ENCODE results near the gene ZDHHC14. TPM values are rescaled to one million over a fixed set of nuclear protein-coding genes. Genes with fewer than 3 reads are reported as not detected.

The ZDHHC14 gene
- total RNA-seq, 1 experiment from 2014 or later, result 4.9 TPM

DNA sequence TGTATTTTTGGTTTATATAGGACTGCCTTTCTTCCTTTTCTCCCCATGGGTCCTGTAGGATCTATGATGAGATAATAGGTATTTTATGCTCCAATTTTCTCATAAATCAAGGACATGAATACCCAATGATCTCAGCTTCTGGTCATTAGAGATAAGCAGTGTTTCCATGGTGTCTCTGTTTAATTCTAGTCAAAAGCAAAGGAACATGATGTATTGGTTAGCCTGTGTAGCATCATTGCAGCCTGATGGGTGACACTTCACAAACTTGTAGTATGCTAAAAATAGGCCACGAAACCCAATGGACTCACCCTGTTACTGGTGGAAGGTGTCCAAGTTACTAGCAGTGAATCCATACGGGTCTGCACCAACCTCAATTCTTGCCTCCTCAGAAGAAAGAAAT, 325.9 kb downstream of the ZDHHC14 start:
- BruUV-seq (replicated peaks), result no TSS peak
- ATAC-seq (no peak), DNase-seq (no peak)
- H3K27ac ChIP-seq (ENCODE audit: low read length), result no peak overlapping the region
- H3F3A ChIP-seq (ENCODE audit: low read length, unreplicated experiment), result no peaks in the 10 kb centered on the region
- H3K36me3 ChIP-seq (ENCODE audit: low read depth, low read length), result no peaks in the 10 kb centered on the region
- TF ChIP-seq EZH2phosphoT487 (IDR thresholded peaks at IDR 0.05; ENCODE audit: borderline replicate concordance, low read length), result no peak
- TF ChIP-seq EZH2 (IDR thresholded peaks at IDR 0.05; ENCODE audit: low read length, unreplicated experiment), result no peak
- TF ChIP-seq, protein P1, sequence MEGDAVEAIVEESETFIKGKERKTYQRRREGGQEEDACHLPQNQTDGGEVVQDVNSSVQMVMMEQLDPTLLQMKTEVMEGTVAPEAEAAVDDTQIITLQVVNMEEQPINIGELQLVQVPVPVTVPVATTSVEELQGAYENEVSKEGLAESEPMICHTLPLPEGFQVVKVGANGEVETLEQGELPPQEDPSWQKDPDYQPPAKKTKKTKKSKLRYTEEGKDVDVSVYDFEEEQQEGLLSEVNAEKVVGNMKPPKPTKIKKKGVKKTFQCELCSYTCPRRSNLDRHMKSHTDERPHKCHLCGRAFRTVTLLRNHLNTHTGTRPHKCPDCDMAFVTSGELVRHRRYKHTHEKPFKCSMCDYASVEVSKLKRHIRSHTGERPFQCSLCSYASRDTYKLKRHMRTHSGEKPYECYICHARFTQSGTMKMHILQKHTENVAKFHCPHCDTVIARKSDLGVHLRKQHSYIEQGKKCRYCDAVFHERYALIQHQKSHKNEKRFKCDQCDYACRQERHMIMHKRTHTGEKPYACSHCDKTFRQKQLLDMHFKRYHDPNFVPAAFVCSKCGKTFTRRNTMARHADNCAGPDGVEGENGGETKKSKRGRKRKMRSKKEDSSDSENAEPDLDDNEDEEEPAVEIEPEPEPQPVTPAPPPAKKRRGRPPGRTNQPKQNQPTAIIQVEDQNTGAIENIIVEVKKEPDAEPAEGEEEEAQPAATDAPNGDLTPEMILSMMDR (conservative IDR thresholded peaks at IDR 0.05; ENCODE audit: low read depth, low read length), result no peak
- no peaks in the 10 kb centered on the region for H3K4me1 ChIP-seq (ENCODE audit: insufficient read depth, low read length)
- H3K4me2 ChIP-seq (ENCODE audit: low read length), result no peak overlapping the region
- no peaks in the 10 kb centered on the region for H4K20me1 ChIP-seq (ENCODE audit: low read length)
- no peak overlapping the region for H3K4me3 ChIP-seq (ENCODE audit: low read length)
- no peaks in the 10 kb centered on the region for H3K9me2 ChIP-seq (replicated peaks; ENCODE audit: low read length)
- no peaks in the 10 kb centered on the region for H3K27me3 ChIP-seq (ENCODE audit: low read length)
- ChIA-PET POLR2A (ENCODE audit: unreplicated experiment) (no interaction called here), CTCF (no interaction called here)
- H2AFZ ChIP-seq (ENCODE audit: low read length), result no peak overlapping the region
- H3K79me2 ChIP-seq (ENCODE audit: low read length), result no peaks in the 10 kb centered on the region
- intact Hi-C loops (cut with micrococcal nuclease), result no loop called here
- no peak overlapping the region for H3K9ac ChIP-seq (ENCODE audit: low read length)
- no peaks in the 10 kb centered on the region for H3K9me3 ChIP-seq (ENCODE audit: low read length)

DNA sequence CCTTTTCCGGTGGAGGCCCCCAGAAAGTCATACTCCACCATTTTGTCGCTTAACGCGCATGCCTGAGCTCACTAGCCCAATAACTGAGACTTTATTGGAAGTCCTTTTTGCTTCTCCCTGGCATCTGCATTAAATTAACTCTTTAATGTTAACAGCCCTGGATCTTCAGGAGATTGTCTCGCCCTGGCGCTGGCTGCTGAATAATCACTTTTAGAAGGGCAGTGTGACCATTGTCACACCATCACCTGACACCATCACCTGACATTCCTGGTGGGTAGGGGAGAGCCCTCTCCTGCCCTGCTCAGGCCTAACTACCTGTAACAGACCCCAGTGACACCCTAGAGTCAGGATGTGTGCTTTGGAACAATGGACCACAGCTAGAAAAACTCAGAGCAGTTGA, 326.6 kb downstream of the ZDHHC14 start:
- H3K4me1 ChIP-seq (ENCODE audit: insufficient read depth, low read length), result no peaks in the 10 kb centered on the region
- ATAC-seq, result no peak
- no peaks in the 10 kb centered on the region for H3F3A ChIP-seq (ENCODE audit: low read length, unreplicated experiment)
- no peaks in the 10 kb centered on the region for H4K20me1 ChIP-seq (ENCODE audit: low read length)
- no peaks in the 10 kb centered on the region for H3K9me2 ChIP-seq (replicated peaks; ENCODE audit: low read length)
- no TSS peak for BruUV-seq (replicated peaks)
- no peaks in the 10 kb centered on the region for H3K36me3 ChIP-seq (ENCODE audit: low read depth, low read length)
- H3K79me2 ChIP-seq (ENCODE audit: low read length), result no peaks in the 10 kb centered on the region
- H3K4me3 ChIP-seq (ENCODE audit: low read length), result no peak overlapping the region
- no peak overlapping the region for H3K4me2 ChIP-seq (ENCODE audit: low read length)
- DNase-seq, result no peak
- H2AFZ ChIP-seq (ENCODE audit: low read length), result no peak overlapping the region
- no peak overlapping the region for H3K9ac ChIP-seq (ENCODE audit: low read length)
- POLR2A ChIA-PET (ENCODE audit: unreplicated experiment), result no interaction called here
- intact Hi-C loops (cut with micrococcal nuclease), result no loop called here
- no peak overlapping the region for H3K27ac ChIP-seq (ENCODE audit: low read length)
- H3K9me3 ChIP-seq (ENCODE audit: low read length), result no peaks in the 10 kb centered on the region
- TF ChIP-seq, protein P1 (conservative IDR thresholded peaks at IDR 0.05; ENCODE audit: low read depth, low read length), result no peak
- no peak for TF ChIP-seq EZH2 (IDR thresholded peaks at IDR 0.05; ENCODE audit: low read length, unreplicated experiment)
- CTCF ChIA-PET, result no interaction called here
- H3K27me3 ChIP-seq (ENCODE audit: low read length), result no peaks in the 10 kb centered on the region

DNA sequence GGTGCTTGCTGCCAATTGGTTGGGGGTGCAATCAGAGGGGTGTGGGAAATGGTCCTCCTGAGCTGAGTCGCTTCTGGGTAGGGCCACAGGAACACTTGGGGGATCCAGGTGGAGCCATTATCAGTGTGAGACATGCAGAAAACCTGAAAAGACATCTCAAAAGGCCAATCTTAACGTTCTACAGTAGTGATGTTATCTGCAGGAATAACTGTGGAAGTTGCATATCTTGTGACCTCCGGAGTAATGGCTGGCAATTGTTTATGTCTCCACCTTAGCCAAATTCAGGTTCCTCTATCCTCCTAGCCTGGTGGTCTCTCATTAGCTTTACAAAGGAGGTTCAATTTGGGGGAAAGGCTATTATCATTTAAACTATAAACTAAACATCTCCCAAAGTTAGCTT, 327.2 kb downstream of the ZDHHC14 start:
- POLR2A ChIA-PET (ENCODE audit: unreplicated experiment), result no interaction called here
- no TSS peak for BruUV-seq (replicated peaks)
- intact Hi-C loops (cut with micrococcal nuclease), result no loop called here
- Histone ChIP-seq H3K9me3 (ENCODE audit: low read length) (no peaks in the 10 kb centered on the region), H3F3A (ENCODE audit: low read length, unreplicated experiment) (no peaks in the 10 kb centered on the region), H3K4me2 (ENCODE audit: low read length) (no peak overlapping the region), H2AFZ (ENCODE audit: low read length) (no peak overlapping the region), H3K9ac (ENCODE audit: low read length) (no peak overlapping the region), H3K36me3 (ENCODE audit: low read depth, low read length) (no peaks in the 10 kb centered on the region), H4K20me1 (ENCODE audit: low read length) (no peaks in the 10 kb centered on the region), H3K4me3 (ENCODE audit: low read length) (no peak overlapping the region), H3K27me3 (ENCODE audit: low read length) (no peaks in the 10 kb centered on the region), H3K4me1 (ENCODE audit: insufficient read depth, low read length) (no peaks in the 10 kb centered on the region), H3K9me2 (replicated peaks; ENCODE audit: low read length) (no peaks in the 10 kb centered on the region), H3K79me2 (ENCODE audit: low read length) (no peaks in the 10 kb centered on the region), H3K27ac (ENCODE audit: low read length) (no peak overlapping the region)
- CTCF ChIA-PET, result no interaction called here
- no peak for TF ChIP-seq EZH2 (IDR thresholded peaks at IDR 0.05; ENCODE audit: low read length, unreplicated experiment)
- no peak for ATAC-seq
- DNase-seq, result no peak

All from PC-3 (cell line).